Naive thymus-derived CD8-positive, alpha-beta T cell (primary cell): Measurements from ENCODE around the gene KIAA0232. TPM values are rescaled to one million over a fixed set of nuclear protein-coding genes. Genes with fewer than 3 reads are reported as not detected.
"Not testable (repeated sequence)": the region's sequence is repeated elsewhere in the genome, so short reads cannot be mapped to it uniquely, and the experiment has no call there.

Experiments used
- ATAC-seq, 2 donors: fragments of 150-1000 bp; cut with Tn5 transposase in 1 of 2; sonication (Bioruptor Pico), chemical (Tn5 transposase) in 1 of 2; 1 replicate in 1 of 2; 2 replicates in 1 of 2; pipeline ENCODE4 v1.10.0; 2021; ENCODE audit warnings: mild to moderate bottlenecking in 2 of 2, moderate library complexity in 2 of 2
- POLR2A ChIA-PET: fragments of 350-600 bp; sonication (Branson Sonifier 250); formaldehyde crosslinking; loops from one replicate; lab custom pipeline; 2021; ENCODE audit warnings: antibody characterized with exemption; lab: Charles Lee
- DNase-seq, 10 donors: peaks; one replicate each; pipeline versions ENCODE4 v3.0.0 to v3.0.0-alpha.2; 2020 to 2022
- H3K27ac Mint-ChIP-seq, 10 donors: one replicate each; pipeline ENCODE4 v1.8.0; 2020 to 2022; ENCODE audit warnings: mild to moderate bottlenecking in 10 of 10, mixed read lengths in 10 of 10, moderate library complexity in 4 of 10, inconsistent platforms in 1 of 10
- H3K27me3 Mint-ChIP-seq, 5 donors: one replicate each; pipeline ENCODE4 v1.8.0; 2021 to 2022; ENCODE audit warnings: mixed read lengths in 5 of 5
- H3K36me3 Mint-ChIP-seq, 3 donors: one replicate each; pipeline ENCODE4 v1.8.0; 2020 to 2022; ENCODE audit warnings: mixed read lengths in 3 of 3, mild to moderate bottlenecking in 2 of 3, inconsistent platforms in 1 of 3
- H3K4me1 Mint-ChIP-seq, 4 donors: one replicate each; pipeline ENCODE4 v1.8.0; 2021 to 2022; ENCODE audit warnings: mixed read lengths in 4 of 4
- H3K4me3 Mint-ChIP-seq, 10 donors: one replicate each; pipeline ENCODE4 v1.8.0; 2020 to 2022; ENCODE audit warnings: mild to moderate bottlenecking in 10 of 10, mixed read lengths in 10 of 10, moderate library complexity in 6 of 10, inconsistent platforms in 1 of 10
- H3K9me3 Mint-ChIP-seq, 9 donors: one replicate each; pipeline ENCODE4 v1.8.0; 2020 to 2022; ENCODE audit warnings: mixed read lengths in 9 of 9, mild to moderate bottlenecking in 3 of 9, inconsistent platforms in 1 of 9, moderate library complexity in 1 of 9
- polyA plus RNA-seq, 3 donors: library from polyadenylated mRNA; unstranded; fragments of 300-500 nt; fragmentation: Illumina TruSeq; gene quantifications; one replicate each; pipeline ENCODE4 v1.2.3, GENCODE V29; 2021
- total RNA-seq, 8 experiments: library from RNA in 2 of 8; stranded (reverse) in 2 of 8; gene quantifications; one replicate each; pipeline ENCODE4 v1.2.3 and lab custom pipeline; 2021 to 2026

KIAA0232 gene
- total and polyA plus RNA-seq, 5 experiments from 2014 or later, result 11.9 to 31.0 (median 15.4) TPM

DNA sequence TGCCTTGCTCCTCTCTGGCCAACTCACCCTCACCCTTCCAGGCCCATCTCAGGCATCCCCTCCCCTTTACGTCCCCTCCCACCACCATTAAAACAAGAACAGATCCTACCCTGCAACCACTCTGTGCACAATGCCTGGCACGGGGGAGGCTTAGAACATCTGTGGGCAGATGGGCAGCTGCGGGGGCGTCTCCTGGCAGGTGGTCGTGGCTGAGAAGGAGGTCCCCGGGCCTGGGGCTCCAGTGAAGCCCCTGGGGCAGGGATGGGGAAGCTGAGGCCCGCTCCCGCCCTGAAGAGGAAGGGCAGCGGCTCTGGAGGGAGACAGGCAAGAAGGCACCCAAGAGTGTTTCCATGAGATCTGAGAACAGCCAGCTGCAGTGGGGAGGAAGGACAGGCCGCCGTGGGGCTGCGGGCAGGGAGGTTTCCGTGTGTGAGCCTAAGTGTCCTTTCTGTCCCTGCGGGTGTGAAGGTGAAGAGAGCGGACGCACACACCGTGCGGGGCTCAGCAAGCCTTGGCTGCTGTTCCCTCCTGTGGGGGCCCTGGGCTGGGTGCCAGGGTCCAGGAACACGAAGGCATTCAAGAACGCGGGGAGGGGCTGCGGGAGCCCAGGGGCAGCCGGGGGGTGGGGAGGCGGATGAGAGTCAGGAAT lies 119.3 kb downstream of the KIAA0232 start:
- Mint-ChIP-seq H3K27ac (peak overlapping the region in 4 of 10 donors; percentile 25 to 66 (median 58)), H3K4me3 (no peak overlapping the region), H3K9me3 (no peaks in the 10 kb centered on the region), H3K27me3 (no peaks in the 10 kb centered on the region), H3K36me3 (no peaks in the 10 kb centered on the region), H3K4me1 (peaks cover 13 to 38% (median 25%) of the 10 kb centered on the region in 4 donors)
- POLR2A ChIA-PET, result no interaction called here
- ATAC-seq (no peak), DNase-seq (no peak)

GRCh38 chr4:6902318-6903042 lies 120.0 kb downstream of the KIAA0232 start:
- peaks cover 14 to 34% (median 27%) of the 10 kb centered on the region in 4 donors for H3K4me1 Mint-ChIP-seq
- POLR2A ChIA-PET, result no interaction called here
- ATAC-seq, result no peak

GRCh38 chr4:6905516-6906445 lies 123.3 kb downstream of the KIAA0232 start:
- Mint-ChIP-seq H3K27ac (peak overlapping the region in 2 of 10 donors; percentile 44 to 51), H3K9me3 (no peaks in the 10 kb centered on the region), H3K27me3 (no peaks in the 10 kb centered on the region), H3K36me3 (no peaks in the 10 kb centered on the region), H3K4me1 (peaks cover 14 to 29% (median 27%) of the 10 kb centered on the region in 4 donors), H3K4me3 (no peak overlapping the region)
- DNase-seq (no peak), ATAC-seq (no peak)
- POLR2A ChIA-PET, result interaction anchor here (0.6 to 1.5 kb wide), 5 partner anchors 11 to 303 kb away, joined by 3 to 10 read pairs (median 5); partner anchors contain the start of gene GRPEL1

More at GRCh38 chr4:6902318-6903042, 120.0 kb downstream of the KIAA0232 start:
- Mint-ChIP-seq H3K27me3 (no peaks in the 10 kb centered on the region), H3K36me3 (no peaks in the 10 kb centered on the region), H3K4me3 (no peak overlapping the region), H3K27ac (no peak overlapping the region), H3K9me3 (no peaks in the 10 kb centered on the region)
- DNase-seq, result no peak

DNA sequence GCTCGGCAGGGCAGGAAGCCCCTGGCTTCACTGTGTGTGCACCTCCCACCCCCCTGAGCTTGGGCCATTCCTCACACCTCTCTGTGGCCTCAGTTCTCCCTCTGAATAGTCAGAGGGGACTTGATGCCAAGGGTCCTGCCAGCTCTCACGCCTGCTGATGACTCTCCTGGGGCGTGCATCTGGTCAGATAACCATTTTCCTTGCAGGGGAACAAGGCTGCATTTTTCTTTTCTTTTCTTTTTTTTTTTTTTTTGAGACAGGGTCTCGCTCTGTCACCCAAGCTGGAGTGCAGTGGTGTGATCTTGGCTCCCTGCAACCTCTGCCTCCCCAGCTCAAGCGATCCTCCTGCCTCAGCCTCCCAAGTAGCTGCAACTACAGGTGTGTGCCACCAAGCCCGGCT lies 124.0 kb downstream of the KIAA0232 start:
- H3K36me3 Mint-ChIP-seq, DNase-seq, ATAC-seq, H3K4me3 Mint-ChIP-seq, H3K27me3 Mint-ChIP-seq, H3K9me3 Mint-ChIP-seq: not testable (repeated sequence)
- Mint-ChIP-seq H3K4me1 (peaks cover 19 to 34% (median 33%) of the 10 kb centered on the region in 4 donors), H3K27ac (peak overlapping the region in 1 of 10 donors; percentile 51)
- POLR2A ChIA-PET, result interaction anchor here (0.6 to 1.5 kb wide), 5 partner anchors 11 to 304 kb away, joined by 3 to 10 read pairs (median 5); partner anchors contain the start of gene GRPEL1

DNA sequence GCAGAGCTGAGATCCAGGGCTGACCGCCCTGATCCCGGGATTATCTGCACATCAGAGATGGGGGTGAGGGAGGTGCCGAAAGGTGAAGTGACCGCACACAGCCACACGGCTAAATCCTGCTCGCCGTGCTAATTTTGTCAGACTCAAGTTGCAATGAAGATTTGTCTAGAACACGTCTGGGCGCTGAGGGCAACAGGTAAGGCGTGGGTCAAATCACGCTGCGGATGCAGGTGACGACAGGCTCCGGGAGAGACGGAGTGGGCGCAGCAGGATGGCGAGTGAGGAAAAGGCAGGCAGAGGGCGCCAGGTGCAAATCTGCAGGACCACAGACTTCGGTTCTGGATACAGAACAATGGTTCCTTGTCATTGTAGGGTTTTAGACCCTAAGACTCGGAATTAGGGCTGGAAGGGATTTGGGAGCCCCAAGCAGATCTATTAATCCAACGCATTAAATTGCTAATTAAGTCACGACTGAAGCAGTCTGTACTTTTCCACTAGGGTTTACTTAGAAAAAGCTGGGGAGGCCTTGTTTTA lies 125.2 kb downstream of the KIAA0232 start:
- ATAC-seq (no peak), DNase-seq (peak in 1 of 10 donors; percentile 59)
- H3K4me3 Mint-ChIP-seq, result peak overlapping the region; percentile 21 to 94 (median 91)
- H3K36me3 Mint-ChIP-seq, result no peaks in the 10 kb centered on the region
- peak overlapping the region in 7 of 10 donors; percentile 0 to 87 (median 44) for H3K27ac Mint-ChIP-seq
- H3K4me1 Mint-ChIP-seq, result peaks cover 24 to 45% (median 43%) of the 10 kb centered on the region in 4 donors
- no peaks in the 10 kb centered on the region for H3K9me3 Mint-ChIP-seq
- H3K27me3 Mint-ChIP-seq, result no peaks in the 10 kb centered on the region
- POLR2A ChIA-PET, result interaction anchor here (1.5 to 3.8 kb wide), 6 partner anchors 8 to 234 kb away, joined by 6 to 46 read pairs (median 23); partner anchors contain the start of gene GRPEL1

GRCh38 chr4:6908432-6909112 lies 126.0 kb downstream of the KIAA0232 start:
- H3K4me1 Mint-ChIP-seq, result peaks cover 26 to 53% (median 49%) of the 10 kb centered on the region in 4 donors

GRCh38 chr4:6909113-6909969 lies 126.8 kb downstream of the KIAA0232 start, which contains the start of gene TBC1D14:
TSS of gene TBC1D14 (plus strand) at chr4:6909826. CDS start at chr4:6923390, 13,564 bp downstream.
- peak; percentile 85 to 87 for ATAC-seq
- H3K9me3 Mint-ChIP-seq, result no peaks in the 10 kb centered on the region
- H3K27ac Mint-ChIP-seq, result peak within 1 kb of the TSS; percentile 87 to 95 (median 93)

More at GRCh38 chr4:6908432-6909112, 126.0 kb downstream of the KIAA0232 start:
- DNase-seq (peak in 1 of 10 donors; percentile 24), ATAC-seq (no peak)
- POLR2A ChIA-PET, result interaction anchor here (0.5 to 6.1 kb wide), 26 partner anchors 9 to 1532 kb away, joined by 3 to 66 read pairs (median 6); partner anchors contain the start of genes ACOX3, BLOC1S4, GRPEL1 and MAN2B2
- no peaks in the 10 kb centered on the region for H3K9me3 Mint-ChIP-seq
- H3K36me3 Mint-ChIP-seq, result no peaks in the 10 kb centered on the region
- no peaks in the 10 kb centered on the region for H3K27me3 Mint-ChIP-seq
- H3K4me3 Mint-ChIP-seq, result peak overlapping the region; percentile 85 to 94 (median 92)
- H3K27ac Mint-ChIP-seq, result peak overlapping the region; percentile 73 to 95 (median 92)

GRCh38 chr4:6909970-6910339 lies 127.4 kb downstream of the KIAA0232 start:
- Mint-ChIP-seq H3K4me1 (peaks cover 26 to 59% (median 57%) of the 10 kb centered on the region in 4 donors), H3K4me3 (peak overlapping the region; percentile 85 to 95 (median 90)), H3K36me3 (no peaks in the 10 kb centered on the region), H3K27me3 (no peaks in the 10 kb centered on the region), H3K27ac (peak overlapping the region in 7 of 10 donors; percentile 68 to 95 (median 89)), H3K9me3 (no peaks in the 10 kb centered on the region)
- ATAC-seq (peak in 1 of 2 donors; percentile 12), DNase-seq (peak in 3 of 10 donors; percentile 23 to 47 (median 40))
- POLR2A ChIA-PET, result interaction anchor here (0.7 to 6.1 kb wide), 20 partner anchors 8 to 269 kb away, joined by 3 to 66 read pairs (median 11); partner anchors contain the start of genes BLOC1S4, GRPEL1, MRFAP1 and TADA2B

More at GRCh38 chr4:6909113-6909969, 126.8 kb downstream of the KIAA0232 start, which contains the start of gene TBC1D14:
- Mint-ChIP-seq H3K4me1 (peaks cover 26 to 57% (median 52%) of the 10 kb centered on the region in 4 donors), H3K4me3 (peak within 1 kb of the TSS; percentile 86 to 95 (median 94)), H3K27me3 (no peaks in the 10 kb centered on the region), H3K36me3 (no peaks in the 10 kb centered on the region)
- DNase-seq, result peak; percentile 76 to 93 (median 88)
- POLR2A ChIA-PET, result interaction anchor here (0.5 to 6.1 kb wide), 28 partner anchors 9 to 1531 kb away, joined by 3 to 66 read pairs (median 6); partner anchors contain the start of genes ACOX3, BLOC1S4, GRPEL1 and MAN2B2

- DNase-seq, result no peak
- peaks cover 27 to 64% (median 62%) of the 10 kb centered on the region in 4 donors for H3K4me1 Mint-ChIP-seq
- no peaks in the 10 kb centered on the region for H3K36me3 Mint-ChIP-seq
- peak overlapping the region; percentile 85 to 95 (median 90) for H3K4me3 Mint-ChIP-seq
- H3K27ac Mint-ChIP-seq, result peak overlapping the region; percentile 68 to 95 (median 88)
- POLR2A ChIA-PET, result interaction anchor here (1.2 to 6.1 kb wide), 12 partner anchors 11 to 270 kb away, joined by 3 to 66 read pairs (median 12); partner anchors contain the start of genes GRPEL1, MRFAP1 and TADA2B
- no peaks in the 10 kb centered on the region for H3K27me3 Mint-ChIP-seq
- no peaks in the 10 kb centered on the region for H3K9me3 Mint-ChIP-seq
- no peak for ATAC-seq
Measured at GRCh38 chr4:6910340-6910959, 127.9 kb downstream of the KIAA0232 start.
